ENCODE measurements around the gene NRL. TPM values are rescaled to one million over a fixed set of nuclear protein-coding genes. Genes with fewer than 3 reads are reported as not detected.
A peak's percentile ranks its signal among the peaks of the same experiment; 100 is the strongest.

Gene NRL
- total and polyA plus RNA-seq, 9 of the 15 experiments (the other 6 are each of a cell fraction or from before 2014, with no cell fraction given) = 0.07 to 2.7 (median 1.4) TPM; not detected in 1

DNA sequence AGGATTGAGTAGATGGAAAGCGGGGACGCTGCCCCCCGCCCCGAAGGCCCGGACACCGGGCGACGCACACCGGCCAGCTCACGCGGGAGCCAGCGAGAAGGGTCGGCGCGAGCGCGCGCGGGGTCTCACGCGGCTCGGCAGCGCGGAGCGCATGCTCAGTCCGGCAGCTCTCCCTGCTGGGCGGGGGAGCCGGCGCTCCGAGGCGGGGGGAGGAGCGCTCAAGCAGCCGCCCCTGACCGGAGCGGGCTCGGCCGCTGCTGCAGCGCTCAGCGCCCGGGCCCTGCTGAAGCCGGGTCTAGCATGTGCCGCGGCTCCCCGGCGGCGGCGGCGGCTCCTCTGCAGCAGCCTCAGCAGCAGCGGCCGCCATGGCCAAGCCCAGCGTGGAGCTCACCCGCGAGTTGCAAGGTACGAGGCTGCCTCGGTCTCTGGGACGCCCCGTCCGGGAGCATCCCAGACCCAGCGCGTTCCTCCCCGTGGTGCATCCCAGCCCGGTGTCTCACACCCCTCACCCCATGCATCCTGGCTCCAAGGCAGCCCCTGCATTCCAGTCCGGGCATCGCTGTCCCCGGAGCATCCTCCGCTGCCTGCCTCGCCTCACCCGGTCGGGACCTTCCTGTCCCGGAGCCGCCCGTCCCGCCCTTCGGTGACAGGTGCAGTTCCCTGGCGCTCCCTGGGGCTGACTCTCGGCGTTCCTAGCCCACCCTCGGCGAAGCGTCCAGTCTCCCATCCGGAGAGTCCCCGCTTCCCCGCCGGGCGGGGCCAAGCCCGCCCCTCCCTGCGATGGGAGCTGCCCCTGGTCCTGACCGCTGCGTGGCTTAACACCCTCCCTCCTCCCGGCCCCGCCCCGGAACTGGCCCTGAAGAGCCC, 62.7 kb downstream of the NRL start, which contains the start of gene CARMIL3:
CARMIL3 (plus strand) TSS at position 221 of the 867 bp plus-strand sequence; CDS start at position 366, 145 bp downstream.
- H2AFZ ChIP-seq (ENCODE audit: low read depth, low read length) = peak within 1 kb of the TSS; percentile 85
- no peaks in the 10 kb centered on the region for H3K36me3 ChIP-seq (ENCODE audit: control insufficient read depth, insufficient read depth, low read length)
- ATAC-seq = peak; percentile 96
- BruUV-seq (replicated peaks) = no TSS peak
- in situ Hi-C loops (cut with MboI) (loop anchor here (10.0 kb wide), 1 partner anchor 383 kb away; no protein-coding TSS in a partner anchor), intact Hi-C loops (cut with micrococcal nuclease) (no loop called here)
- peak; percentile 70 to 89 (median 84) for DNase-seq (ENCODE audit: extremely low read depth in 1 of 4, low spot score in 3 of 4)
- FAIRE-seq = no peak
- no peaks in the 10 kb centered on the region for H3K79me2 ChIP-seq (ENCODE audit: control insufficient read depth, insufficient read depth, low read length)
- no peaks in the 10 kb centered on the region for H3K9me3 ChIP-seq (replicated peaks; ENCODE audit: control insufficient read depth, insufficient read depth, low read depth, low read length)
- no peak within 1 kb of the TSS for H3K27ac ChIP-seq (ENCODE audit: extremely low read depth, low read depth, low read length)
- H4K20me1 ChIP-seq (replicated peaks; ENCODE audit: control insufficient read depth, insufficient read depth, low read length) = peaks cover 4% of the 10 kb centered on the region
- peak within 1 kb of the TSS; percentile 43 for H3K4me3 ChIP-seq
- no peaks in the 10 kb centered on the region for H3K9me1 ChIP-seq (ENCODE audit: control insufficient read depth, insufficient read depth, low read length)
- H3K27me3 ChIP-seq (ENCODE audit: control insufficient read depth in 2 of 2, insufficient read depth in 2 of 2, low read length in 2 of 2) = peaks cover 0 to 25% of the 10 kb centered on the region in 2 experiments; a peak in 2 of 5 replicates
- 1% methylated on average over 14 of the region's 92 CpGs for WGBS (ENCODE audit: insufficient coverage, low coverage, missing lambda C conversion rate)
- peaks cover 9 to 20% of the 10 kb centered on the region in 2 experiments; a peak in 3 of 5 replicates for H3K4me1 ChIP-seq (replicated peaks in 1 of 2; ENCODE audit: control insufficient read depth in 2 of 2, insufficient read depth in 2 of 2, low read length in 2 of 2)
- ChIA-PET CTCF (ENCODE audit: low intra/inter-chr PET ratio) (no interaction called here), POLR2A (interaction anchor here (0.6 to 1.1 kb wide), 3 partner anchors 63 to 237 kb away, joined by 3 read pairs; partner anchors contain the start of gene IRF9)
- H3K4me2 ChIP-seq (ENCODE audit: insufficient read depth, low read length) = peak within 1 kb of the TSS; percentile 73
- peak within 1 kb of the TSS; percentile 56 to 88; a peak in 3 of 4 replicates for H3K9ac ChIP-seq (ENCODE audit: insufficient read depth in 1 of 2, low read depth in 2 of 2, low read length in 2 of 2)
- TF ChIP-seq MAZ (CRISPR knock-in tag; conservative IDR thresholded peaks at IDR 0.05 in 1 of 2, IDR thresholded peaks at IDR 0.05 in 1 of 2) = peak; percentile 49 to 77
- peak; percentile 36; the same call in 1 of the 2 replicates for TF ChIP-seq ZNF12 (CRISPR knock-in tag; IDR thresholded peaks at IDR 0.05)
- peak; percentile 40 for TF ChIP-seq CCNT2 (IDR thresholded peaks at IDR 0.05; ENCODE audit: borderline replicate concordance, extremely low read depth, insufficient read length, low read depth, low read length)
- peak; percentile 63 for TF ChIP-seq RBFOX2 (IDR thresholded peaks at IDR 0.05; ENCODE audit: low read depth, low read length)
- peak; percentile 97 for TF ChIP-seq REST (IDR thresholded peaks at IDR 0.05; ENCODE audit: borderline replicate concordance)
- TF ChIP-seq REST (CRISPR knock-in tag; IDR thresholded peaks at IDR 0.05; ENCODE audit: low read depth) = peak; percentile 95
- TF ChIP-seq ETV1 (tag; conservative IDR thresholded peaks at IDR 0.05; ENCODE audit: low read depth) = 0 out of 2 replicates have a peak, but pooled peaks have one; percentile 62
- TF ChIP-seq MIER1 (IDR thresholded peaks at IDR 0.05; ENCODE audit: low read depth) = peak; percentile 88
- no peak for TF ChIP-seq PREB (CRISPR knock-in tag; IDR thresholded peaks at IDR 0.05)
